MM.1S (cell line): ENCODE measurements around the gene SOX11.

Experiments used
- DNase-seq: peaks from one replicate; pipeline ENCODE4 v3.0.0-alpha.2; 2015
- H2AFZ ChIP-seq: fragments of 300-600 bp; sonication (generic); 2 replicates; pipeline ENCODE4 v1.6.0; 2016; ENCODE audit warnings: antibody characterized with exemption, low read length
- H3F3A ChIP-seq: fragments of 300-600 bp; sonication (generic); 2 replicates; pipeline ENCODE4 v1.6.1; 2016; ENCODE audit warnings: mild to moderate bottlenecking, antibody characterized with exemption, low read length, moderate library complexity, mixed read lengths; ENCODE audit not compliant: insufficient read depth
- H3K27ac ChIP-seq: fragments of 300-600 bp; sonication (generic); 2 replicates; pipeline ENCODE4 v1.5.1; 2016; ENCODE audit warnings: mild to moderate bottlenecking, low read length
- H3K27me3 ChIP-seq: fragments of 300-600 bp; sonication (generic); replicated peaks from 2 replicates; pipeline ENCODE4 v1.6.0; 2016; ENCODE audit warnings: low read length; ENCODE audit not compliant: insufficient read depth
- H3K36me3 ChIP-seq: fragments of 300-600 bp; sonication (generic); replicated peaks from 2 replicates; pipeline ENCODE4 v1.6.1; 2016; ENCODE audit warnings: mild to moderate bottlenecking, low read length, mixed read lengths; ENCODE audit not compliant: insufficient read depth
- H3K4me1 ChIP-seq: fragments of 300-600 bp; sonication (generic); 2 replicates; pipeline ENCODE4 v1.6.1; 2016; ENCODE audit warnings: low read length, mixed read lengths
- H3K4me2 ChIP-seq: fragments of 300-600 bp; sonication (generic); 2 replicates; pipeline ENCODE4 v1.6.0; 2016; ENCODE audit warnings: low read depth, low read length
- H3K4me3 ChIP-seq: fragments of 300-600 bp; sonication (generic); 2 replicates; pipeline ENCODE4 v1.5.1; 2016; ENCODE audit warnings: low read length, mixed read lengths
- H3K79me2 ChIP-seq: fragments of 300-600 bp; sonication (generic); 2 replicates; pipeline ENCODE4 v1.6.1; 2016; ENCODE audit warnings: mixed run types, low read length, mixed read lengths
- H3K9ac ChIP-seq: fragments of 300-600 bp; sonication (generic); 2 replicates; pipeline ENCODE4 v1.6.1; 2016; ENCODE audit warnings: low read length, mixed read lengths
- H3K9me2 ChIP-seq: fragments of 300-600 bp; sonication (generic); replicated peaks from 2 replicates; pipeline ENCODE4 v1.6.1; 2016; ENCODE audit warnings: mild to moderate bottlenecking, low read length, mixed read lengths; ENCODE audit not compliant: insufficient read depth
- H3K9me3 ChIP-seq: fragments of 300-600 bp; sonication (generic); replicated peaks from 2 replicates; pipeline ENCODE4 v1.6.1; 2016; ENCODE audit warnings: mild to moderate bottlenecking, low read length, mixed read lengths; ENCODE audit not compliant: insufficient read depth
- H4K20me1 ChIP-seq: fragments of 300-600 bp; sonication (generic); 2 replicates; pipeline ENCODE4 v1.6.1; 2016; ENCODE audit warnings: mild to moderate bottlenecking, low read length, moderate library complexity, mixed read lengths; ENCODE audit not compliant: insufficient read depth
- EZH2 ChIP-seq: fragments of 300-600 bp; sonication (generic); optimal IDR thresholded peaks from 2 replicates; pipeline ENCODE3; 2017; ENCODE audit warnings: low read depth, mild to moderate bottlenecking, antibody characterized with exemption, low read length, mixed read lengths
- EZH2phosphoT487 ChIP-seq: fragments of 300-600 bp; sonication (generic); IDR thresholded peaks from 2 replicates; pipeline ENCODE4 v1.6.1; 2018; ENCODE audit warnings: antibody characterized with exemption, low read length
- TF ChIP-seq, protein P1 (sequence below): fragments of 300-600 bp; sonication (generic); IDR thresholded peaks from 2 replicates; pipeline ENCODE4 v1.5.1; 2016; ENCODE audit warnings: antibody characterized with exemption, low read length, mixed read lengths

SOX11 gene

DNA sequence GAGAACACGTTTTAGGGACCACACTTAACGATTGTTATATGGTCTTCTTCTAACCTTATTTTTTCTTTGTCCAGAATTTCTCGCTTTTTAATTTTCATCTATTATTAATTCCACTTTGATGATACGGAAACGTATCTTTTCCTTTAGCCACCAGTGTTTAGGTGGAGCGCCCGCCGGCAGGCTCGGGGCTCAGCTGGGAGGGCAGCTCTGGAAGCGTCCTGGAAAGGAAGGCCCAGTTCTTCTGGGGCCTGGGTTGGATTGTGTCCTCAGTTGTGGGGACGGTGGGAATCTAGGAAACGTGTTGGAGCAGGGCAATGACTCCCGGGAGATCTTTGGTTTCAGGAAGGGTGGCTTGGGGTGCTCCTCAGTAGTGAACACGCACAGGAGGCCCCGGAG, 19.4 kb upstream of the SOX11 start:
- no peak overlapping the region for H2AFZ ChIP-seq
- H3K9ac ChIP-seq, result no peak overlapping the region
- H3K27ac ChIP-seq, result no peak overlapping the region
- H3K9me3 ChIP-seq, result no peaks in the 10 kb centered on the region
- no peaks in the 10 kb centered on the region for H4K20me1 ChIP-seq
- H3K4me2 ChIP-seq, result no peak overlapping the region
- H3K4me1 ChIP-seq, result no peaks in the 10 kb centered on the region
- H3K9me2 ChIP-seq, result no peaks in the 10 kb centered on the region
- no peak for TF ChIP-seq EZH2phosphoT487
- TF ChIP-seq EZH2, result no peak
- TF ChIP-seq, protein P1, sequence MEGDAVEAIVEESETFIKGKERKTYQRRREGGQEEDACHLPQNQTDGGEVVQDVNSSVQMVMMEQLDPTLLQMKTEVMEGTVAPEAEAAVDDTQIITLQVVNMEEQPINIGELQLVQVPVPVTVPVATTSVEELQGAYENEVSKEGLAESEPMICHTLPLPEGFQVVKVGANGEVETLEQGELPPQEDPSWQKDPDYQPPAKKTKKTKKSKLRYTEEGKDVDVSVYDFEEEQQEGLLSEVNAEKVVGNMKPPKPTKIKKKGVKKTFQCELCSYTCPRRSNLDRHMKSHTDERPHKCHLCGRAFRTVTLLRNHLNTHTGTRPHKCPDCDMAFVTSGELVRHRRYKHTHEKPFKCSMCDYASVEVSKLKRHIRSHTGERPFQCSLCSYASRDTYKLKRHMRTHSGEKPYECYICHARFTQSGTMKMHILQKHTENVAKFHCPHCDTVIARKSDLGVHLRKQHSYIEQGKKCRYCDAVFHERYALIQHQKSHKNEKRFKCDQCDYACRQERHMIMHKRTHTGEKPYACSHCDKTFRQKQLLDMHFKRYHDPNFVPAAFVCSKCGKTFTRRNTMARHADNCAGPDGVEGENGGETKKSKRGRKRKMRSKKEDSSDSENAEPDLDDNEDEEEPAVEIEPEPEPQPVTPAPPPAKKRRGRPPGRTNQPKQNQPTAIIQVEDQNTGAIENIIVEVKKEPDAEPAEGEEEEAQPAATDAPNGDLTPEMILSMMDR, result no peak
- DNase-seq, result no peak
- H3K27me3 ChIP-seq, result no peaks in the 10 kb centered on the region
- H3K4me3 ChIP-seq, result no peak overlapping the region
- no peaks in the 10 kb centered on the region for H3F3A ChIP-seq
- no peaks in the 10 kb centered on the region for H3K36me3 ChIP-seq
- H3K79me2 ChIP-seq, result no peaks in the 10 kb centered on the region

DNA sequence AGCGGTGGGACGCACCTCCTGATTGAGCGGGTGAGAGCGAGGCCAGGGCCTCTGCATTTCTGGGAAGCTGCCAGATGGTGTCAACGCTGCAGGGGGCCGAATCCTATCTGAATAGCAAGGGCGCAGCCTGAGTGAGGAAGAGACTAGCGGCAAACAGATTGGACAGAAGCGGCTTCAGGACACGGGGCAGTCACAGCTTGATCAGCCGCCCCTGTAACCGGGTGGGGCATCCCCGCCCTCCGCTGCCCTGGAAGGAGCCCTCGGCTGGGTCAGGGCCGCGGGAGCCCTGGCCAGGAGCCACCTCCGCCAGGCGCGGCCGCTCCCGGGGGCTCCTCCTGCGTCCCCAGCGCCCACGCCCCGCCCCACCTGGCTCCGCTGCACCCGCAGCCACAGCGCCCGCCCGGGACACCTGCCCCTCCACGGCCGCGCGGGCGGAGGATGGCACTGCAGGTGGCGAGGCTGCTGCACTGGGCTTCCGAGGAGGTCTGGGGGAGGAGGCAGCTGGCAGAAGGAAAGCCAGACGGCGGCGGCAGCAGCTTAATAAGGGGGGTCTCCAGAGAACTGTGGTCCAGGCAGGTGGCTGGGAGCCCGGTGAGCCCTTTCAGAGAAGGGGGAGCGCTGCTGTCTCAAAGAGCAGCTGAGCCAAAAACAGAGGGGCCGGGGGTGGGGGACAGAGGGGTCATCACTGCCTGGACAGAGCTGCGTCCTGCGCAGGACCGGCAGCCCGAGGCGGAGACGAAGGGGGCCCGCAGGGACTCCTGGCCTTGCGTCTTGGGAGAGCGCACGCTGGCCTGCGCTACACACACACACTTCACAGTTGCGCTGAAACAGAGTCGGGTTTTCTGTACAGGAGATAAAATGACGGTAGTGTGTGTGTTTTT, 18.8 kb upstream of the SOX11 start:
- H3K27me3 ChIP-seq, result no peaks in the 10 kb centered on the region
- H3F3A ChIP-seq, result no peaks in the 10 kb centered on the region
- no peak overlapping the region for H3K27ac ChIP-seq
- TF ChIP-seq, protein P1, result no peak
- TF ChIP-seq EZH2 (no peak), EZH2phosphoT487 (no peak)
- DNase-seq, result peak; percentile 21
- H3K36me3 ChIP-seq, result no peaks in the 10 kb centered on the region
- no peak overlapping the region for H2AFZ ChIP-seq
- H3K4me1 ChIP-seq, result no peaks in the 10 kb centered on the region
- no peaks in the 10 kb centered on the region for H3K9me3 ChIP-seq
- no peak overlapping the region for H3K9ac ChIP-seq
- no peaks in the 10 kb centered on the region for H3K9me2 ChIP-seq
- H3K4me3 ChIP-seq, result no peak overlapping the region
- H3K4me2 ChIP-seq, result no peak overlapping the region; the same call in 1 of the 2 replicates
- no peaks in the 10 kb centered on the region for H4K20me1 ChIP-seq
- H3K79me2 ChIP-seq, result no peaks in the 10 kb centered on the region

DNA sequence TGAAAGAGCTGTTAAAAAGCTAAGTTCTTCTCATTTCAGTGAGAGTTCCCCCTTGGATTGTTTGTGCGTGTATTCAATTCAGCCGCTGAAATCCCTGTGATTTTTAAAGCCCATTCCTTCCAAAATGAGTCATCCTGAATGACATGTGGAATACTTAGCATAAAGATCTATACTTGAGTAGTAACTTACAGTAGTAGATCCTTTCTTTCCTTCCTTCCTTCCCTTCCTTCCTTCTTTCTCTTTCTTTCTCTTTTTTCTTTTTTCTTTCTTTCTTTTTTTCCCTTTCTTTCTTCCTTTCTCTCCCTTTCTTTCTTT, 18.2 kb upstream of the SOX11 start:
- H3F3A ChIP-seq, result no peaks in the 10 kb centered on the region
- H3K27ac ChIP-seq, result no peak overlapping the region
- no peak for DNase-seq
- no peaks in the 10 kb centered on the region for H3K36me3 ChIP-seq
- no peaks in the 10 kb centered on the region for H3K27me3 ChIP-seq
- no peaks in the 10 kb centered on the region for H3K9me2 ChIP-seq
- no peaks in the 10 kb centered on the region for H4K20me1 ChIP-seq
- H3K79me2 ChIP-seq, result no peaks in the 10 kb centered on the region
- no peaks in the 10 kb centered on the region for H3K4me1 ChIP-seq
- H2AFZ ChIP-seq, result no peak overlapping the region
- no peak overlapping the region for H3K4me2 ChIP-seq
- no peak overlapping the region for H3K4me3 ChIP-seq
- H3K9ac ChIP-seq, result no peak overlapping the region
- H3K9me3 ChIP-seq, result no peaks in the 10 kb centered on the region
- TF ChIP-seq EZH2phosphoT487, result no peak
- TF ChIP-seq, protein P1, result no peak
- TF ChIP-seq EZH2, result no peak
